ENCODE data around the gene ARHGAP18.
"Not testable (repeated sequence)": the region's sequence is repeated elsewhere in the genome, so short reads cannot be mapped to it uniquely, and the experiment has no call there.

The ARHGAP18 gene

GRCh38 chr6:129570929-129571328 is 139.0 kb downstream of the ARHGAP18 start:
- DNase-seq = not testable (repeated sequence)

- no peak for DNase-seq
Measured at GRCh38 chr6:129568015-129568414, 142.0 kb downstream of the ARHGAP18 start.

- peak; percentile 27 for DNase-seq
Measured at GRCh38 chr6:129567374-129567773, 142.6 kb downstream of the ARHGAP18 start.

- DNase-seq = no peak
Measured at GRCh38 chr6:129565811-129566210, 144.2 kb downstream of the ARHGAP18 start.

- DNase-seq = no peak
Measured at GRCh38 chr6:129565366-129565765, 144.6 kb downstream of the ARHGAP18 start.

- DNase-seq = no peak
Measured at GRCh38 chr6:129558248-129558647, 151.7 kb downstream of the ARHGAP18 start.

- no peak for DNase-seq
Measured at GRCh38 chr6:129555206-129555832, 154.7 kb downstream of the ARHGAP18 start.

GRCh38 chr6:129552413-129552812 is 157.6 kb downstream of the ARHGAP18 start:
- no peak for DNase-seq

- no peak for DNase-seq
Measured at GRCh38 chr6:129551486-129551885, 158.5 kb downstream of the ARHGAP18 start.

GRCh38 chr6:129546702-129547101 is 163.3 kb downstream of the ARHGAP18 start:
- DNase-seq = no peak

- no peak for DNase-seq
Measured at GRCh38 chr6:129544892-129545612, 164.9 kb downstream of the ARHGAP18 start.

- no peak for DNase-seq
Measured at GRCh38 chr6:129543981-129544380, 166.0 kb downstream of the ARHGAP18 start.

- no peak for DNase-seq
Measured at GRCh38 chr6:129542705-129543104, 167.3 kb downstream of the ARHGAP18 start.

GRCh38 chr6:129539032-129539431 is 170.9 kb downstream of the ARHGAP18 start:
- no peak for DNase-seq

GRCh38 chr6:129536271-129536670 is 173.7 kb downstream of the ARHGAP18 start:
- no peak for DNase-seq

GRCh38 chr6:129534926-129535325 is 175.1 kb downstream of the ARHGAP18 start:
- DNase-seq = no peak
